ENCODE measurements around the gene LPCAT3.
"Not testable (repeated sequence)": the region's sequence is repeated elsewhere in the genome, so short reads cannot be mapped to it uniquely, and the experiment has no call there.

LPCAT3 gene

GRCh38 chr12:7018350-7019042 is at the start of gene LPCAT3:
Gene LPCAT3, minus strand, starts transcription at chr12:7018476. Its CDS starts 52 bp downstream, at chr12:7018424.
- peak; percentile 89 to 92 for DNase-seq (ENCODE audit: low read depth in 2 of 2)

- DNase-seq (ENCODE audit: low read depth in 2 of 2) = no peak
These were observed 48.8 kb upstream of the LPCAT3 start for GRCh38 chr12:7067096-7067495.

GRCh38 chr12:7066596-7066995 is 48.3 kb upstream of the LPCAT3 start:
- no peak for DNase-seq (ENCODE audit: low read depth in 2 of 2)

- DNase-seq (ENCODE audit: low read depth in 2 of 2) = no peak
These were observed 46.9 kb upstream of the LPCAT3 start for GRCh38 chr12:7065073-7065623.

GRCh38 chr12:7064516-7064915 is 46.2 kb upstream of the LPCAT3 start:
- no peak for DNase-seq (ENCODE audit: low read depth in 2 of 2)

GRCh38 chr12:7061596-7061995 is 43.3 kb upstream of the LPCAT3 start:
- DNase-seq (ENCODE audit: low read depth in 2 of 2) = no peak

- no peak for DNase-seq (ENCODE audit: low read depth in 2 of 2)
These were observed 42.9 kb upstream of the LPCAT3 start for GRCh38 chr12:7061138-7061537.

- no peak for DNase-seq (ENCODE audit: low read depth in 2 of 2)
These were observed 42.2 kb upstream of the LPCAT3 start, which contains the start of gene C1S for GRCh38 chr12:7060353-7060954. Gene C1S, plus strand, starts transcription at chr12:7060718. Its CDS starts 1,195 bp downstream, at chr12:7061913.

GRCh38 chr12:7059780-7060179 is 41.5 kb upstream of the LPCAT3 start:
- DNase-seq (ENCODE audit: low read depth in 2 of 2) = no peak

- DNase-seq (ENCODE audit: low read depth in 2 of 2) = no peak
These were observed 40.6 kb upstream of the LPCAT3 start for GRCh38 chr12:7058850-7059395.

GRCh38 chr12:7058163-7058845 is 40.0 kb upstream of the LPCAT3 start:
- no peak for DNase-seq (ENCODE audit: low read depth in 2 of 2)

- not testable (repeated sequence) for DNase-seq (ENCODE audit: low read depth in 2 of 2)
These were observed 37.5 kb upstream of the LPCAT3 start for GRCh38 chr12:7055736-7056135.

- no peak for DNase-seq (ENCODE audit: low read depth in 2 of 2)
These were observed 36.6 kb upstream of the LPCAT3 start for GRCh38 chr12:7054925-7055324.

- DNase-seq (ENCODE audit: low read depth in 2 of 2) = not testable (repeated sequence)
These were observed 31.7 kb upstream of the LPCAT3 start for GRCh38 chr12:7049973-7050372.

- not testable (repeated sequence) for DNase-seq (ENCODE audit: low read depth in 2 of 2)
These were observed 31.2 kb upstream of the LPCAT3 start for GRCh38 chr12:7049445-7049951.

- DNase-seq (ENCODE audit: low read depth in 2 of 2) = no peak
These were observed 29.0 kb upstream of the LPCAT3 start for GRCh38 chr12:7047306-7047705.

GRCh38 chr12:7046383-7047105 is 28.3 kb upstream of the LPCAT3 start:
- DNase-seq (ENCODE audit: low read depth in 2 of 2) = no peak

- no peak for DNase-seq (ENCODE audit: low read depth in 2 of 2)
These were observed 27.6 kb upstream of the LPCAT3 start for GRCh38 chr12:7045913-7046312.

GRCh38 chr12:7042842-7043241 is 24.6 kb upstream of the LPCAT3 start:
- DNase-seq (ENCODE audit: low read depth in 2 of 2) = no peak

- DNase-seq (ENCODE audit: low read depth in 2 of 2) = no peak
These were observed 21.1 kb upstream of the LPCAT3 start for GRCh38 chr12:7039403-7039802.

GRCh38 chr12:7038591-7038990 is 20.3 kb upstream of the LPCAT3 start:
- no peak for DNase-seq (ENCODE audit: low read depth in 2 of 2)

Measured in stimulated activated CD8-positive, alpha-beta memory T cell treated with anti-CD3 and anti-CD28 coated beads, Interleukin-2, amount 100 ng/mL, for 1 hour (primary cell).